DND-41 (cell line): ENCODE results near the gene ZC3H11A.
A peak's percentile ranks its signal among the peaks of the same experiment; 100 is the strongest.

Source experiments
- ATAC-seq: fragments of 200-7000 bp; cut with Tn5 transposase; 3 replicates; pipeline ENCODE4 v1.9.1; 2021; ENCODE audit warnings: low read depth; ENCODE audit not compliant: insufficient read depth
- DNase-seq: peaks from one replicate; pipeline ENCODE4 v3.0.0-alpha.2; 2020
- H2AFZ ChIP-seq: 2 replicates; pipeline ENCODE4 v1.6.0; 2012; ENCODE audit warnings: low read depth, low read length
- H3K27ac ChIP-seq: 2 replicates; pipeline ENCODE4 v1.5.1; 2012; ENCODE audit warnings: low read length, inconsistent platforms
- H3K27me3 ChIP-seq: fragments of 200-600 bp; sonication (generic); 2 replicates; pipeline ENCODE4 v1.6.0; 2012; ENCODE audit warnings: low read length, mild to moderate bottlenecking, inconsistent platforms; ENCODE audit not compliant: insufficient read depth, poor library complexity
- H3K36me3 ChIP-seq: 2 replicates; pipeline ENCODE4 v1.5.1; 2012; ENCODE audit warnings: low read length, inconsistent platforms; ENCODE audit not compliant: insufficient read depth
- H3K4me1 ChIP-seq: 2 replicates; pipeline ENCODE4 v1.5.1; 2012; ENCODE audit warnings: mild to moderate bottlenecking, low read length; ENCODE audit not compliant: insufficient read depth
- H3K4me2 ChIP-seq: 2 replicates; pipeline ENCODE4 v1.6.0; 2012; ENCODE audit warnings: mild to moderate bottlenecking, moderate library complexity, low read length, inconsistent platforms; ENCODE audit not compliant: insufficient read depth
- H3K4me3 ChIP-seq, 2 experiments: fragments of 200-600 bp in 1 of 2; shearing (Covaris generic) in 1 of 2; 2 replicates each; pipeline ENCODE4 v1.5.1; 2012 to 2016; ENCODE audit warnings: inconsistent platforms in 2 of 2, low read length in 2 of 2, mild to moderate bottlenecking in 2 of 2, low read depth in 1 of 2, moderate library complexity in 1 of 2
- H3K79me2 ChIP-seq: 2 replicates; pipeline ENCODE4 v1.6.0; 2012; ENCODE audit warnings: low read length, inconsistent platforms; ENCODE audit not compliant: insufficient read depth
- H3K9ac ChIP-seq: 2 replicates; pipeline ENCODE4 v1.6.0; 2012; ENCODE audit warnings: low read depth, mild to moderate bottlenecking, inconsistent platforms, low read length, moderate library complexity
- H3K9me3 ChIP-seq: 2 replicates; pipeline ENCODE4 v1.5.1; 2012; ENCODE audit warnings: low read length, moderate library complexity, mild to moderate bottlenecking, inconsistent platforms; ENCODE audit not compliant: insufficient read depth, severe bottlenecking
- H4K20me1 ChIP-seq: 2 replicates; pipeline ENCODE4 v1.6.0; 2012; ENCODE audit warnings: low read length; ENCODE audit not compliant: insufficient read depth
- CTCF ChIP-seq: IDR thresholded peaks from 2 replicates; pipeline ENCODE4 v1.5.1; 2012; ENCODE audit warnings: borderline replicate concordance, low read length, moderate library complexity, mild to moderate bottlenecking; ENCODE audit not compliant: poor library complexity, severe bottlenecking; ENCODE audit errors: extremely low read depth
- EZH2 ChIP-seq: IDR thresholded peaks from 3 replicates; pipeline ENCODE4 v1.6.1; 2012; ENCODE audit warnings: borderline replicate concordance, low read depth, mild to moderate bottlenecking, moderate library complexity, low read length, inconsistent platforms; ENCODE audit not compliant: severe bottlenecking

ZC3H11A gene

GRCh38 chr1:203763505-203763904, 31.9 kb upstream of the ZC3H11A start:
- peak overlapping the region; percentile 90; the same call in 1 of the 2 replicates for H2AFZ ChIP-seq
- H3K79me2 ChIP-seq = peaks cover 13% of the 10 kb centered on the region
- DNase-seq (no peak), ATAC-seq (no peak)
- no peak overlapping the region for H3K4me2 ChIP-seq
- TF ChIP-seq EZH2 = no peak
- no peak for TF ChIP-seq CTCF
- H3K36me3 ChIP-seq = no peaks in the 10 kb centered on the region
- peak overlapping the region; percentile 63 for H3K9ac ChIP-seq
- H3K27ac ChIP-seq = peak overlapping the region; percentile 97
- no peaks in the 10 kb centered on the region for H3K9me3 ChIP-seq
- no peaks in the 10 kb centered on the region for H3K27me3 ChIP-seq
- H3K4me3 ChIP-seq = no peak overlapping the region
- H4K20me1 ChIP-seq = no peaks in the 10 kb centered on the region
- peaks cover 44% of the 10 kb centered on the region for H3K4me1 ChIP-seq

GRCh38 chr1:203764105-203765028, 31.1 kb upstream of the ZC3H11A start:
- Histone ChIP-seq H3K4me1 (peaks cover 47% of the 10 kb centered on the region), H3K4me2 (peak overlapping the region; percentile 68)

GRCh38 chr1:203765029-203765837, 30.2 kb upstream of the ZC3H11A start, which contains the start of gene LAX1:
LAX1 (plus strand) TSS chr1:203765183; CDS start chr1:203765566, 383 bp downstream.
- Histone ChIP-seq H3K9me3 (no peaks in the 10 kb centered on the region), H3K9ac (peak within 1 kb of the TSS; percentile 63), H4K20me1 (no peaks in the 10 kb centered on the region), H3K27ac (peak within 1 kb of the TSS; percentile 97), H3K27me3 (no peaks in the 10 kb centered on the region), H3K4me2 (peak within 1 kb of the TSS; percentile 68), H3K36me3 (no peaks in the 10 kb centered on the region), H2AFZ (peak within 1 kb of the TSS; percentile 90), H3K79me2 (peaks cover 13% of the 10 kb centered on the region), H3K4me3 (peak within 1 kb of the TSS; percentile 13 to 61; a peak in 3 of 4 replicates), H3K4me1 (peaks cover 47% of the 10 kb centered on the region)
- TF ChIP-seq EZH2 = no peak
- TF ChIP-seq CTCF = peak; percentile 26
- ATAC-seq (peak; percentile 95), DNase-seq (peak; percentile 85)

More at GRCh38 chr1:203764105-203765028, 31.1 kb upstream of the ZC3H11A start:
- Histone ChIP-seq H3K9ac (peak overlapping the region; percentile 63), H3K27ac (peak overlapping the region; percentile 97), H3K36me3 (no peaks in the 10 kb centered on the region), H4K20me1 (no peaks in the 10 kb centered on the region), H3K9me3 (no peaks in the 10 kb centered on the region), H3K4me3 (peak overlapping the region; percentile 3 to 61; a peak in 3 of 4 replicates), H2AFZ (peak overlapping the region; percentile 90), H3K79me2 (peaks cover 13% of the 10 kb centered on the region), H3K27me3 (no peaks in the 10 kb centered on the region)
- ATAC-seq (peak; percentile 6; the same call in 2 of the 3 replicates), DNase-seq (no peak)
- no peak for TF ChIP-seq EZH2
- no peak for TF ChIP-seq CTCF
